HG03460 (cell line): ENCODE data around the gene ZBTB14.

Source experiments
- ATAC-seq: cut with Tn5 transposase; IDR thresholded peaks from one replicate; pipeline ENCODE4 v1.9.1; 2021; ENCODE audit not compliant: unreplicated experiment

ZBTB14 gene

GRCh38 chr18:5294113-5294456 lies 1.4 kb downstream of the ZBTB14 start:
- no peak for ATAC-seq

- ATAC-seq, result peak; percentile 84
Observed at GRCh38 chr18:5288517-5288935, 7.0 kb downstream of the ZBTB14 start.

DNA sequence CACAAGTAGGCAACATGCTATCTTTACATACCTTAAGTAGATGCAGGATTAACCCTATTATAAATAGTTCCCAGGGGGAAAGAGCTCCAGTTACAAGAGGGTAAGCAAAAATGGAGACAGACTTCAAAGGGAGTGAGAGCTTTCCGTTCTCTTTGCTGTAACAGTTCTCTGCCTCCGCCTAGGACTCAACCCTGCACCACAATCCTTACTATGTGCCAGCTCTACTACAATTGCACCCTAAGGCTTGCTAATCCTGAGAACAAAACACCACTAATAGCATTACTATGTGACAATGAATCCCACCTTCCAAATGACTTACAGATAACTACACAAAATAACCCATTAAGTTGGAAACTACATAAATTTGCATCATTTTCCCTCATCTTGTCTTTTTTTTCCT lies 7.7 kb downstream of the ZBTB14 start:
- ATAC-seq, result no peak

DNA sequence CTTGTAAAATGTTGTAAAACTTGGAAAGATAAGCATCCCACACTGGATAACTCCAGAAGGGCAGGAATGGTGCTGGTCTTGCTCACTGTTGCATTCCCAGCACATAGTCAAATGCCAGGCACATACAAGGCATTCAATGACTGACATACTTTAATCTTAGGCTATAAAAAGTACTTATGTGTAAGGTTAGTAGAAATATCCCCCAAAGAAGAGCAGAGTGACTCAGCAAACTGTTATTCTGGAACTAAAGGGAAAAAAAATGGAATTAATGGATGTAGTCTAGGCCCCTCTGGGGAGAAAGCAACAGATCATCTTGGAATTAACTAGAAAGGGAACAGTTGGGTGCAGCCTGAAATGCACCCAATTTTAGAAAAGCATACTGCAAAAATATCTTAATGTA lies 9.0 kb downstream of the ZBTB14 start:
- ATAC-seq, result no peak

GRCh38 chr18:5285326-5285725 lies 10.2 kb downstream of the ZBTB14 start:
- no peak for ATAC-seq

DNA sequence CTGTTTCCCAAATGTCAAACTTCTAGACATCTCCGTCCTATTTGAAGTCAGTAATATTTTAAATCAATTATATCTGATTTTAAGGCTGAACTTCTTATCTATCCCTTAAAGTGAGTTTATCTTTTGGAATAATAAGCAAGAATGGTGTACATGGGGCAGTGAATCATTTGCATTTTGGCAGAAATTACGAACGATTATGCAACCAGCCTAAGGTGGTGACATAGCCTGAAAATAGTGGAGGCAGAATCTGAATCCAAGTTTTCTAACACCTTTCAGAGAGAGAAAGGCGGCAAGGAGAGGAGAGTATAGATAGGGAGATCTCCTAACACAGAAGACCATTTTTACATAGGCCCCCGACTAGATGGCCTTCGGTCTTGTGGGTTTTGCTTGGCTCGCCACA lies 10.7 kb downstream of the ZBTB14 start:
- ATAC-seq, result no peak

- no peak for ATAC-seq
Observed at GRCh38 chr18:5282770-5283169, 12.8 kb downstream of the ZBTB14 start.

DNA sequence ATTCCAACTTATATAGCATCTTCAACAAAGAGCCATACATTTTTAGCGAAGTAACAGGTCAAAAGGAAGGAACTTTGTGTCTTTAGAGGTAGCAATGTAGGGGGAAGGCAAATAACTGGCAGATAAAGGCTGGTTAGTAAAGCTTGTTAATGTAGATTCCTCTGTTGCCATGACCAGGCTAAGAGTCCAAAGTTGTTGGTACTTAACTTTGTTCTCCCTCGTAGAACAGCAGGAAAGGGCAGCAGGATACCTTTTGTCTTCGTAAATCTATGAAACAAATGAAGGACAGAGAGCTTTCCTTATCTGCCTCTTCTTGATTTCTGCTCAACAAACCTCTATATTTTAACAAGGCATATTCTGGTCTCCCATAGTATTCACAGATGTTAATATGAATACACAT lies 18.6 kb downstream of the ZBTB14 start:
- ATAC-seq, result no peak

DNA sequence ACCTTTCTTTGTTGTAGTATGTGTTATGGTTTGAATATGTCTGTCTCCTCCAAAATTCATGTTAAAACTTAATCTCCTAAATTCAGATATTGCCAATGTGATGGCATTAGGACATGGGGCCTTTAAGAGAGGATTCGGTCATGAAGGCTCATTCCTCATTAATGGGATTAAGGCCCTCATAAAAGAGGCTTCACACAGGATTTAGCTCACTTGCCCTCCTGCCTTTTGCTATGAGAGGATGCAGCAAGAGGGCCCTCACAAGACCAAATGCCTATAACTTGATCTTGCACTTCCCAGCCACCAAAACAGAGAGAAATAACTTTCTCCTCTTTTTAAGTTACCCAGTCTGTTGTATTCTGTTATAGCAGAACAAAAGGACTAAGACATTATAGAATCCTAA lies 19.7 kb downstream of the ZBTB14 start:
- no peak for ATAC-seq

GRCh38 chr18:5268874-5269273 lies 26.7 kb downstream of the ZBTB14 start:
- ATAC-seq, result no peak

DNA sequence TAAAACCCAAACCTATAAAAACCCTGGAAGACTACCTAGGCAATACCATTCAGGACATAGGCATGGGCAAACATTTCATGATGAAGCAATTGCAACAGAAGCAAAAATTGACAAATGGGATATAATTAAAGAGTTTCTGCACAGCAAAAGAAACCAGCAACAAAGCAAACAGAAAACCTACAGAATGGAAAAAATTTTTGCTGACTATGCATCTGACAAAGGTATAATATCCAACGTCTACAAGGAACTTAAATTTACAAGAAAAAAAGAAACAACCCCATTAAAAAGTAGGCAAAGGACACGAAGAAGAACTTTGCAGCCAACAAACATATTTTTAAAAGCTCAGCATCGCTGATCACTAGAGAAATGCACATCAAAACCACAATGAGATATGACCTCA lies 28.8 kb downstream of the ZBTB14 start:
- no peak for ATAC-seq

DNA sequence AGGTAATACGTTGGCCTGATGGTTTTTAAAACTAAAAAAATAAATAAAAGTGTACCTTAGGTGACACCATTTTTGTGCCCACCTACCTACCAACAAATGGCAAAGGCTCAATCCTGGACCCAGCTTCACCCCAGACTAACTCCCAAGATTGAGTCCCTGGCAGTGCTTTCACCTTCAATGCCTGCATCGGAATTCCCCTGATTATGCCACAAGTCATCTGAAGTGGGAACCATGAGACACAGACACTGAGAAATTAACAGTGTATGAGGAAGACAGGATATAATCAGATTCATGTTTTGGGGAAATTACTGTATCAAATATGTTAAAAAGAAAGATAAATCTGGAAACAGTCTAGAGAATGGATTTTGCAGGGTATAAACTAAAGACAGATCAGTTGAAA lies 41.6 kb downstream of the ZBTB14 start:
- ATAC-seq, result no peak

DNA sequence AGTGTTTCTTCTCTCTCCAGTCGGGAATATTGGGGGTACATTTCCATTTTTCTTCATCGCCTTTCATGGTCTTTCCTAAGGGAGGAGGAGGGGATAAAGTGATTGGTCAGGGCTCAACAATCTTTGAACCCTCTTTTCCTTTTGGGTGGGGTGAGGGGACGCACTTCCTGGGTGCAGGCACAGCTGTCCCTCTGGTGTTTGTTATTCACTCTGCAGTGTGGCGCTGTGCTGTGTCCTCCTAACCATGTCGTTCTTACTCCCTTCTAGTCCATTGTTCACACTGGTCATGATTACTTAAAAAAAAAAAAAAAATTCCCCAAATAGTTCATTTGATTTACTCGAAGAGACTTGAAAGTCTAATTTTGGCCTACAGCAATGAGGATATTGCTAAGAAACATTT lies 44.4 kb downstream of the ZBTB14 start:
- no peak for ATAC-seq

DNA sequence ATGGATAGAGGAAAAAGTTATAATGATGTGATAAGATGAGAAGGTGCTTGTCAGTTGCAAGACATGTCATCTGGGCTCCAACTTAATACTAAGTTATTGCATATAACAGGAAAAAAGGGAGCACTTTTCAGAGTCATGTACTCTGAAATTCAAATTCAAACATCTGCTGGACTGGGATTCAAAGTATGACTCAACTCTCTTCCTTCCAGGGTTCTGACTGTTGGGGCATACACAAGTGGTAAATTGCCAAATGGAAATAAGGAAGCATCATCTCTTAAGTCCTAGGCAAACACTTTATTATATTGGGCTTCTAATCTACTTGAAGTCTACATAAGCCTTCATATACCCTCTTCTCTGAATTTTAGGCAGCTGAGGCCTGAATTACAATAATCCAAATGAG lies 44.9 kb downstream of the ZBTB14 start:
- no peak for ATAC-seq

- ATAC-seq, result no peak
Observed at GRCh38 chr18:5244941-5245340, 50.6 kb downstream of the ZBTB14 start.

DNA sequence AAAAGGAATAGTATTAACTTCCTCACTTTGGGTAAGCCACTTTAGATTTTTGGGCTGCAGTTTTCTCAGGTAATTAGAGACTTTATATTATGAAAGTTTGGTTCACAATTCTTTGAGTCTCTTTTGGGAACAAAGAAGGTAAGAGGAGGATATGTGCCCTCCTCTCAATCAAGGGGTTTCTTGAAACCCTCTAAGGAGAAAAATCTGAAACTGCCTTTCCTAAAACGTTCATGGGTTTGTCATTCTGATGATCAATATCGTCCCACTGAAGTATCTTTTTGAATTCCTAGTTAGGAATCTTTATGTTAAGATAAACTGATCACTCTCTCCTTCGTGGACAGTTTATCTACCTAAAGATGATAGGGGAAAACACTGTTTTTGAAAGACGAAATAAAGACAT lies 56.1 kb downstream of the ZBTB14 start:
- no peak for ATAC-seq
